Measurements from ENCODE around the gene ACOT13.
"Not testable (repeated sequence)": the region's sequence is repeated elsewhere in the genome, so short reads cannot be mapped to it uniquely, and the experiment has no call there.

- TF ChIP-seq, protein P1, sequence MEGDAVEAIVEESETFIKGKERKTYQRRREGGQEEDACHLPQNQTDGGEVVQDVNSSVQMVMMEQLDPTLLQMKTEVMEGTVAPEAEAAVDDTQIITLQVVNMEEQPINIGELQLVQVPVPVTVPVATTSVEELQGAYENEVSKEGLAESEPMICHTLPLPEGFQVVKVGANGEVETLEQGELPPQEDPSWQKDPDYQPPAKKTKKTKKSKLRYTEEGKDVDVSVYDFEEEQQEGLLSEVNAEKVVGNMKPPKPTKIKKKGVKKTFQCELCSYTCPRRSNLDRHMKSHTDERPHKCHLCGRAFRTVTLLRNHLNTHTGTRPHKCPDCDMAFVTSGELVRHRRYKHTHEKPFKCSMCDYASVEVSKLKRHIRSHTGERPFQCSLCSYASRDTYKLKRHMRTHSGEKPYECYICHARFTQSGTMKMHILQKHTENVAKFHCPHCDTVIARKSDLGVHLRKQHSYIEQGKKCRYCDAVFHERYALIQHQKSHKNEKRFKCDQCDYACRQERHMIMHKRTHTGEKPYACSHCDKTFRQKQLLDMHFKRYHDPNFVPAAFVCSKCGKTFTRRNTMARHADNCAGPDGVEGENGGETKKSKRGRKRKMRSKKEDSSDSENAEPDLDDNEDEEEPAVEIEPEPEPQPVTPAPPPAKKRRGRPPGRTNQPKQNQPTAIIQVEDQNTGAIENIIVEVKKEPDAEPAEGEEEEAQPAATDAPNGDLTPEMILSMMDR (conservative IDR thresholded peaks at IDR 0.05), result not testable (repeated sequence)
- not testable (repeated sequence) for TF ChIP-seq EZH2 (IDR thresholded peaks at IDR 0.05; ENCODE audit: low read depth)
These were observed 12.0 kb downstream of the ACOT13 start for GRCh38 chr6:24678792-24679352.
